Measurements from ENCODE around the gene THAP11.
"Not testable (repeated sequence)": the region's sequence is repeated elsewhere in the genome, so short reads cannot be mapped to it uniquely, and the experiment has no call there.

THAP11 gene

GRCh38 chr16:67833415-67834241 lies 8.5 kb upstream of the THAP11 start:
- TF ChIP-seq, protein P1, sequence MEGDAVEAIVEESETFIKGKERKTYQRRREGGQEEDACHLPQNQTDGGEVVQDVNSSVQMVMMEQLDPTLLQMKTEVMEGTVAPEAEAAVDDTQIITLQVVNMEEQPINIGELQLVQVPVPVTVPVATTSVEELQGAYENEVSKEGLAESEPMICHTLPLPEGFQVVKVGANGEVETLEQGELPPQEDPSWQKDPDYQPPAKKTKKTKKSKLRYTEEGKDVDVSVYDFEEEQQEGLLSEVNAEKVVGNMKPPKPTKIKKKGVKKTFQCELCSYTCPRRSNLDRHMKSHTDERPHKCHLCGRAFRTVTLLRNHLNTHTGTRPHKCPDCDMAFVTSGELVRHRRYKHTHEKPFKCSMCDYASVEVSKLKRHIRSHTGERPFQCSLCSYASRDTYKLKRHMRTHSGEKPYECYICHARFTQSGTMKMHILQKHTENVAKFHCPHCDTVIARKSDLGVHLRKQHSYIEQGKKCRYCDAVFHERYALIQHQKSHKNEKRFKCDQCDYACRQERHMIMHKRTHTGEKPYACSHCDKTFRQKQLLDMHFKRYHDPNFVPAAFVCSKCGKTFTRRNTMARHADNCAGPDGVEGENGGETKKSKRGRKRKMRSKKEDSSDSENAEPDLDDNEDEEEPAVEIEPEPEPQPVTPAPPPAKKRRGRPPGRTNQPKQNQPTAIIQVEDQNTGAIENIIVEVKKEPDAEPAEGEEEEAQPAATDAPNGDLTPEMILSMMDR (IDR thresholded peaks at IDR 0.05; ENCODE audit: insufficient read depth, missing control alignments) = no peak
- no peak for FAIRE-seq
- peak; percentile 71 for DNase-seq (ENCODE audit: insufficient read length, low spot score)

- TF ChIP-seq, protein P1 (IDR thresholded peaks at IDR 0.05; ENCODE audit: insufficient read depth, missing control alignments) = no peak
- no peak for FAIRE-seq
- no peak for DNase-seq (ENCODE audit: insufficient read length, low spot score)
Observed at GRCh38 chr16:67834242-67834614, 7.9 kb upstream of the THAP11 start.

DNA sequence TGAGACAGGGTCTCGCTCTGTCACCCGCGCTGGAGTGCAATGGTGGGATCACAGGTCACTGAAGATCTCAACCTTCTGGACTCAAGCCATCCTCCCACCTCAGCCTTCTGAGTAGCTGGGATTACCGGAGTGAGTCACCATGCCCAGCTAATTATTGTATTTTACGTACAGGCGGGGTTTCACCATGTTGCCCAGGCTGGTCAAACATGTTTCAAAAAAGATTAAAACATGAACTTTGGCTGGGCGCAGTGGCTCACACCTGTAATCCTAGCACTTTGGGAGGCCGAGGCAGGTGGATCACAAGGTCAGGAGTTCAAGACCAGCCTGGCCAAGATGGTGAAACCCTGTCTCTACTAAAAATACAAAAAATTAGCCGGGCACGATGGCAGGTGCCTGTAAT lies 4.9 kb upstream of the THAP11 start:
- DNase-seq (ENCODE audit: insufficient read length, low spot score); FAIRE-seq: not testable (repeated sequence)

DNA sequence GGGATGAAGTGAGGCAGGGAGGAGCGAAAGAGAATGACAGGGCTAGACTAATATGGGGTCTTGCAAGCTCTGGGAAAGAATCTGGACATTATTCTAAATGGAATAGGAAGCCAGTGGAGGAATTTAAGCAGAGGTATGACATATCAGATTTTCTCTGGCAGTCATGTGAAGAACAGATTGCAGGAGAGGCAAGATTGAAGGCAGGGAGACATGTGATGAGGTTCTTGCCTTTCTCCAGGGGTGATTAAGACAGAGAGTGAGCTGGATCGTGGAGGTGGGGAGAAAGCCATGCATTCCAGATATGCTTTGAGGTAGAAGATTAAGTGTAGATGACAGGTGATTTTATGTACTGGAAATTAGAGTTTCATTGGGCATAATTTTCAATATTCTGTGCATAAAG lies 4.3 kb upstream of the THAP11 start:
- TF ChIP-seq, protein P1 (IDR thresholded peaks at IDR 0.05; ENCODE audit: insufficient read depth, missing control alignments) = no peak
- DNase-seq (ENCODE audit: insufficient read length, low spot score) (no peak), FAIRE-seq (no peak)

DNA sequence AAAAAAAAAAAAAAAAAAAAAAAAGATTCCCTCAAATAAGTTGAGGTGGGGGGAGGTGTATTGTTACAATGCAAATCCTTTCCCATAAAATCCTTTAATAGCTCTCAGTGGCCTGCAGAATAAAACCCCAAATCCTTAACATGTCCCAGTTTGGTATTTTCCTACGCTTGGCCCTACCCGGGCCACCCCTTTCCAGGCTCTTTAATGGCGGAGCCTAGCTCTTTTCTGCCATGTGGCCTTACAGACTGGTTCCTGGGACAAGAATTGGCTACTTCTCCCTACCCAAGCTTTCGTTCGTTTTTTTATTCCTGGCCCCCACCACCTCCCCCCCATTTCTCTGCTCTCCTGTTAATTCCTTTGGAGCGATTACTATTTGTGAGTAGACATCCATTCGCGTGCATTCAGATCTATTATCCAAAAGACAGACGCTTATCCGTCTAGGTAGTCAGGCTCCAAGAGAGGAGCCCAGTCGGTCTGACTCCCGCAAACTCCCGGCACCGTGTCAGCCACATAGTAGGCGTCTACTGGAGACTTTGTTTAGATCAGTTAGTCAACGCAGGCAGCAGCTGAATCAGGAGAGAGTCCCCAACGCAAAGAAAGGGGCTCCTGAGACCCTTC lies 813 bp upstream of the THAP11 start:
- TF ChIP-seq, protein P1 (IDR thresholded peaks at IDR 0.05; ENCODE audit: insufficient read depth, missing control alignments) = no peak
- DNase-seq (ENCODE audit: insufficient read length, low spot score) (no peak), FAIRE-seq (no peak)

GRCh38 chr16:67842509-67843342 lies 606 bp downstream of the THAP11 start:
- FAIRE-seq (no peak), DNase-seq (ENCODE audit: insufficient read length, low spot score) (no peak)
- TF ChIP-seq, protein P1 (IDR thresholded peaks at IDR 0.05; ENCODE audit: insufficient read depth, missing control alignments) = no peak

DNA sequence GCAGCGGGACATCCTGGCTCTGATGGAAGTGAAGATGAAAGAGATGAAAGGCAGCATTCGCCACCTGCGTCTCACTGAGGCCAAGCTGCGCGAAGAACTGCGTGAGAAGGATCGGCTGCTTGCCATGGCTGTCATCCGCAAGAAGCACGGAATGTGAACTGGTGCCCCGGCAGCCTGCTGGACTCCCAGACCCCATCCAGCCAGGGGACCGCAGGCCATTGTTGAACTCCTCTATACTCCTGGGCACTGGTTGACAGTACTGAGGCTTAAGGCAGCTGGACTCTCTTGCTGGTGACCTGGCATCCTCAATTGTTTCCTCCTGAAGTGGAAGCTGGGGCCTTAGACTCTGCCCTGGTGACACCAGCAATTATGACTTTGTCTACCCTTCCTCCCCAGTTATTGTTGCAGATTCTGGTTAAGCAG lies 1.2 kb downstream of the THAP11 start:
- TF ChIP-seq, protein P1 (IDR thresholded peaks at IDR 0.05; ENCODE audit: insufficient read depth, missing control alignments) = no peak
- no peak for FAIRE-seq
- no peak for DNase-seq (ENCODE audit: insufficient read length, low spot score)
